Fibroblast of lung (primary cell): ENCODE results near the gene TNIP2. TPM values are rescaled to one million over a fixed set of nuclear protein-coding genes. Genes with fewer than 3 reads are reported as not detected.

Experiments
- DNase-seq, 2 donors: peaks; one replicate each; pipeline versions ENCODE4 v3.0.0 to v3.0.0-alpha.2; 2010; ENCODE audit warnings: low read depth in 2 of 2
- H2AFZ ChIP-seq: 2 replicates; pipeline ENCODE4 v1.5.1; 2012; ENCODE audit warnings: low read length, control low read depth, inconsistent platforms
- H3K27ac ChIP-seq: 2 replicates; pipeline ENCODE4 v1.5.1; 2011; ENCODE audit warnings: low read length, control low read depth; ENCODE audit not compliant: insufficient read depth
- H3K27me3 ChIP-seq: 2 replicates; pipeline ENCODE4 v1.5.1; 2011; ENCODE audit warnings: mild to moderate bottlenecking, low read length; ENCODE audit not compliant: control insufficient read depth, insufficient read depth
- H3K36me3 ChIP-seq: 2 replicates; pipeline ENCODE4 v1.5.1; 2011; ENCODE audit warnings: low read length; ENCODE audit not compliant: control insufficient read depth, insufficient read depth
- H3K4me1 ChIP-seq: 2 replicates; pipeline ENCODE4 v1.5.1; 2011; ENCODE audit warnings: low read length; ENCODE audit not compliant: control insufficient read depth, insufficient read depth; ENCODE audit errors: extremely low read depth
- H3K4me2 ChIP-seq: 2 replicates; pipeline ENCODE4 v1.5.1; 2011; ENCODE audit warnings: low read length, control low read depth; ENCODE audit not compliant: insufficient read depth; ENCODE audit errors: extremely low read depth
- H3K4me3 ChIP-seq, 4 experiments: fragments of 200-600 bp in 1 of 4; sonication (generic) in 1 of 4; replicated peaks in 1 of 4; 2 replicates each; pipeline ENCODE4 v1.5.1; 2011 to 2016; ENCODE audit warnings: low read length in 4 of 4, low read depth in 3 of 4, mild to moderate bottlenecking in 3 of 4, control low read depth in 2 of 4, inconsistent platforms in 1 of 4, mixed read lengths in 1 of 4; ENCODE audit not compliant: insufficient read depth in 1 of 4; ENCODE audit errors: control extremely low read depth in 1 of 4
- H3K79me2 ChIP-seq: 2 replicates; pipeline ENCODE4 v1.5.1; 2012; ENCODE audit warnings: mild to moderate bottlenecking, low read length, inconsistent platforms; ENCODE audit not compliant: control insufficient read depth, insufficient read depth
- H3K9ac ChIP-seq: 2 replicates; pipeline ENCODE4 v1.5.1; 2011; ENCODE audit warnings: mild to moderate bottlenecking, low read length, control low read depth; ENCODE audit not compliant: insufficient read depth
- H3K9me3 ChIP-seq: 2 replicates; pipeline ENCODE4 v1.5.1; 2012; ENCODE audit warnings: low read depth, low read length; ENCODE audit not compliant: control insufficient read depth, insufficient read depth
- H4K20me1 ChIP-seq: 2 replicates; pipeline ENCODE4 v1.5.1; 2011; ENCODE audit warnings: low read length; ENCODE audit not compliant: control insufficient read depth, insufficient read depth; ENCODE audit errors: extremely low read depth
- CTCF ChIP-seq, 2 donors: IDR thresholded peaks in 1 of 2; conservative IDR thresholded peaks in 1 of 2; 1 replicate in 1 of 2; 2 replicates in 1 of 2; pipeline ENCODE4 v1.5.1; 2011 to 2012; ENCODE audit warnings: low read length in 2 of 2, control low read depth in 1 of 2, inconsistent platforms in 1 of 2, low read depth in 1 of 2, mild to moderate bottlenecking in 1 of 2
- EZH2 ChIP-seq: IDR thresholded peaks from 2 replicates; pipeline ENCODE4 v1.5.1; 2012; ENCODE audit warnings: low read length, control low read depth, mild to moderate bottlenecking; ENCODE audit errors: missing control alignments
- polyA plus RNA-seq, 2 donors: library from polyadenylated mRNA; depleted of rRNA in 1 of 2; stranded (reverse) in 1 of 2; unstranded in 1 of 2; fragments of >200 nt; gene quantifications; 2 replicates each; pipeline ENCODE4 v1.2.1, GENCODE V29; 2011 to 2012; ENCODE audit warnings: missing spikeins in 1 of 2
- total RNA-seq: library from RNA; depleted of rRNA; stranded (reverse); fragments of >200 nt; gene quantifications from 2 replicates; pipeline ENCODE4 v1.2.1, GENCODE V29; 2014

TNIP2 gene
- total and polyA plus RNA-seq, 2 donors (not counting 1 experiment from before 2014, with no cell fraction given): 21.8 to 56.5 TPM

GRCh38 chr4:2733844-2734574, 22.1 kb downstream of the TNIP2 start:
- no peak overlapping the region for H3K27ac ChIP-seq
- H2AFZ ChIP-seq: no peak overlapping the region
- no peaks in the 10 kb centered on the region for H3K79me2 ChIP-seq
- no peaks in the 10 kb centered on the region for H4K20me1 ChIP-seq
- peaks cover 15% of the 10 kb centered on the region for H3K36me3 ChIP-seq
- H3K4me1 ChIP-seq: no peaks in the 10 kb centered on the region
- H3K27me3 ChIP-seq: no peaks in the 10 kb centered on the region
- TF ChIP-seq EZH2: no peak
- no peak for TF ChIP-seq CTCF (conservative IDR thresholded peaks at IDR 0.05 in 1 of 2, IDR thresholded peaks at IDR 0.05 in 1 of 2; ENCODE audit: low read depth in 1 of 2, low read length in 2 of 2)
- H3K4me2 ChIP-seq: no peak overlapping the region
- no peak overlapping the region for H3K9ac ChIP-seq
- no peaks in the 10 kb centered on the region for H3K9me3 ChIP-seq
- no peak for DNase-seq
- no peak overlapping the region for H3K4me3 ChIP-seq

GRCh38 chr4:2733001-2733843, 22.9 kb downstream of the TNIP2 start:
- TF ChIP-seq CTCF (conservative IDR thresholded peaks at IDR 0.05 in 1 of 2, IDR thresholded peaks at IDR 0.05 in 1 of 2; ENCODE audit: low read depth in 1 of 2, low read length in 2 of 2) (no peak), EZH2 (no peak)
- Histone ChIP-seq H3K27me3 (no peaks in the 10 kb centered on the region), H3K27ac (no peak overlapping the region), H3K4me1 (no peaks in the 10 kb centered on the region), H3K79me2 (no peaks in the 10 kb centered on the region), H3K36me3 (peaks cover 15% of the 10 kb centered on the region), H2AFZ (no peak overlapping the region), H4K20me1 (no peaks in the 10 kb centered on the region), H3K9me3 (no peaks in the 10 kb centered on the region), H3K4me3 (no peak overlapping the region), H3K4me2 (no peak overlapping the region), H3K9ac (no peak overlapping the region)
- DNase-seq: no peak

GRCh38 chr4:2732526-2732925, 23.6 kb downstream of the TNIP2 start:
- Histone ChIP-seq H3K79me2 (no peaks in the 10 kb centered on the region), H3K4me2 (no peak overlapping the region), H3K4me3 (no peak overlapping the region), H3K27me3 (no peaks in the 10 kb centered on the region), H3K36me3 (peaks cover 15% of the 10 kb centered on the region), H3K4me1 (no peaks in the 10 kb centered on the region), H4K20me1 (no peaks in the 10 kb centered on the region), H3K27ac (no peak overlapping the region), H3K9me3 (no peaks in the 10 kb centered on the region), H2AFZ (no peak overlapping the region), H3K9ac (no peak overlapping the region)
- no peak for TF ChIP-seq EZH2
- no peak for TF ChIP-seq CTCF (conservative IDR thresholded peaks at IDR 0.05 in 1 of 2, IDR thresholded peaks at IDR 0.05 in 1 of 2; ENCODE audit: low read depth in 1 of 2, low read length in 2 of 2)
- no peak for DNase-seq
